NT2/D1 (cell line): ENCODE results near the gene HK3.

Experiments used
- SUZ12 ChIP-seq: IDR thresholded peaks from 2 replicates; pipeline ENCODE4 v1.6.1; 2011; ENCODE audit not compliant: insufficient read length, insufficient read depth; ENCODE audit errors: extremely low read depth
- YY1 ChIP-seq: IDR thresholded peaks from 2 replicates; pipeline ENCODE4 v1.6.1; 2011; ENCODE audit not compliant: insufficient read length, insufficient read depth

GRCh38 chr5:176947847-176948246, 48.7 kb upstream of the HK3 start:
- TF ChIP-seq SUZ12: no peak
- no peak for TF ChIP-seq YY1
